IMR-90 (cell line): Measurements from ENCODE around the gene OR8G5. TPM values are rescaled to one million over a fixed set of nuclear protein-coding genes. Genes with fewer than 3 reads are reported as not detected.
A peak's percentile ranks its signal among the peaks of the same experiment; 100 is the strongest.

Source experiments
- ATAC-seq: fragments of 200-7000 bp; cut with Tn5 transposase; 2 replicates; pipeline ENCODE4 v1.9.1; 2020; ENCODE audit warnings: low read depth, mild to moderate bottlenecking, moderate library complexity
- BruUV-seq: library from RNA; stranded (reverse); fragments of 400-500 nt; replicated peaks from 2 replicates; lab custom pipeline; 2021; lab: Mats Ljungman, UMichigan
- CTCF ChIA-PET: fragments of 300-600 bp; formaldehyde crosslinking; extraction: SDS; loops from one replicate; lab custom pipeline; 2021; ENCODE audit warnings: antibody characterized with exemption; lab: Yijun Ruan, JAX
- POLR2A ChIA-PET: fragments of 300-600 bp; sonication (Branson Sonifier 250); formaldehyde crosslinking; loops from one replicate; lab custom pipeline; 2022; ENCODE audit warnings: antibody characterized with exemption; ENCODE audit not compliant: unreplicated experiment; lab: Charles Lee
- DNase-seq: peaks from one replicate; pipeline ENCODE4 v3.0.0; 2013
- H2AFZ ChIP-seq: replicated peaks from 2 replicates; pipeline ENCODE3; 2013; ENCODE audit warnings: low read length, mild to moderate bottlenecking; ENCODE audit not compliant: poor library complexity
- H2AK5ac ChIP-seq: 2 replicates; pipeline ENCODE4 v1.6.1; 2013; ENCODE audit warnings: low read depth, low read length, inconsistent platforms
- H2AK9ac ChIP-seq: replicated peaks from 2 replicates; pipeline ENCODE3; 2013; ENCODE audit warnings: mild to moderate bottlenecking, low read depth, low read length, moderate library complexity; ENCODE audit not compliant: poor library complexity
- H2BK120ac ChIP-seq: 2 replicates; pipeline ENCODE4 v1.6.1; 2013; ENCODE audit warnings: low read depth, low read length, inconsistent platforms
- H2BK15ac ChIP-seq: 3 replicates; pipeline ENCODE4 v1.6.1; 2013; ENCODE audit warnings: low read depth, low read length, inconsistent platforms
- H2BK20ac ChIP-seq: 2 replicates; pipeline ENCODE4 v1.6.1; 2013; ENCODE audit warnings: low read depth, mild to moderate bottlenecking, inconsistent platforms, low read length, moderate library complexity
- H2BK5ac ChIP-seq: 2 replicates; pipeline ENCODE4 v1.6.1; 2013; ENCODE audit warnings: mild to moderate bottlenecking, low read depth, low read length, inconsistent platforms; ENCODE audit not compliant: poor library complexity, severe bottlenecking
- H3K14ac ChIP-seq: replicated peaks from 2 replicates; pipeline ENCODE4 v1.6.1; 2013; ENCODE audit warnings: low read depth, low read length, inconsistent platforms
- H3K18ac ChIP-seq: 2 replicates; pipeline ENCODE4 v1.6.1; 2013; ENCODE audit warnings: low read depth, low read length, control low read depth
- H3K23ac ChIP-seq: 2 replicates; pipeline ENCODE4 v1.6.1; 2013; ENCODE audit warnings: low read depth, low read length, inconsistent platforms
- H3K27ac ChIP-seq: 2 replicates; pipeline ENCODE4 v1.5.1; 2013; ENCODE audit warnings: mild to moderate bottlenecking, control low read depth, low read length; ENCODE audit not compliant: insufficient read depth
- H3K27me3 ChIP-seq: 2 replicates; pipeline ENCODE4 v1.6.1; 2013; ENCODE audit warnings: low read length; ENCODE audit not compliant: control insufficient read depth, insufficient read depth
- H3K36me3 ChIP-seq: 2 replicates; pipeline ENCODE4 v1.6.1; 2013; ENCODE audit warnings: low read length, mixed read lengths; ENCODE audit not compliant: control insufficient read depth, insufficient read depth
- H3K4ac ChIP-seq: 2 replicates; pipeline ENCODE4 v1.6.1; 2013; ENCODE audit warnings: low read depth, low read length, inconsistent platforms
- H3K4me1 ChIP-seq: 2 replicates; pipeline ENCODE4 v1.6.1; 2013; ENCODE audit warnings: low read length, mixed read lengths; ENCODE audit not compliant: control insufficient read depth, insufficient read depth
- H3K4me2 ChIP-seq: 2 replicates; pipeline ENCODE4 v1.6.1; 2013; ENCODE audit warnings: low read depth, mild to moderate bottlenecking, control low read depth, low read length, moderate library complexity
- H3K4me3 ChIP-seq: 2 replicates; pipeline ENCODE4 v1.5.1; 2013; ENCODE audit warnings: low read depth, mild to moderate bottlenecking, control low read depth, low read length, moderate library complexity; ENCODE audit not compliant: insufficient read depth
- H3K56ac ChIP-seq: 2 replicates; pipeline ENCODE4 v1.6.1; 2013; ENCODE audit warnings: low read length, inconsistent platforms; ENCODE audit not compliant: insufficient read depth; ENCODE audit errors: extremely low read depth
- H3K79me1 ChIP-seq, 2 experiments: 2 replicates each; pipeline ENCODE4 v1.6.1; 2013; ENCODE audit warnings: low read length in 2 of 2, inconsistent platforms in 1 of 2, low read depth in 1 of 2
- H3K9ac ChIP-seq: 2 replicates; pipeline ENCODE4 v1.6.1; 2013; ENCODE audit warnings: low read depth, low read length, control low read depth
- H3K9me1 ChIP-seq: 2 replicates; pipeline ENCODE4 v1.6.1; 2013; ENCODE audit warnings: low read length, inconsistent platforms; ENCODE audit not compliant: insufficient read depth
- H3K9me3 ChIP-seq: 2 replicates; pipeline ENCODE4 v1.6.1; 2013; ENCODE audit warnings: low read length; ENCODE audit not compliant: control insufficient read depth, insufficient read depth
- H4K20me1 ChIP-seq: 2 replicates; pipeline ENCODE4 v1.6.1; 2013; ENCODE audit warnings: low read length, inconsistent platforms; ENCODE audit not compliant: insufficient read depth
- H4K5ac ChIP-seq: 2 replicates; pipeline ENCODE4 v1.6.1; 2013; ENCODE audit warnings: mild to moderate bottlenecking, low read depth, low read length, control low read depth
- H4K8ac ChIP-seq, 2 experiments: 2 replicates each; pipeline ENCODE4 v1.6.1; 2013; ENCODE audit warnings: low read depth in 2 of 2, low read length in 2 of 2, control low read depth in 1 of 2, inconsistent platforms in 1 of 2
- H4K91ac ChIP-seq: 2 replicates; pipeline ENCODE4 v1.6.1; 2013; ENCODE audit warnings: low read depth, low read length, inconsistent platforms; ENCODE audit not compliant: insufficient read depth
- BHLHE40 ChIP-seq: fragments of 150-350 bp; IDR thresholded peaks from 2 replicates; pipeline ENCODE4 v1.6.1; 2016; ENCODE audit warnings: mild to moderate bottlenecking, low read depth, low read length
- CEBPB ChIP-seq: IDR thresholded peaks from 2 replicates; pipeline ENCODE4 v1.6.1; 2012; ENCODE audit warnings: low read depth, low read length, improper control_type of control experiment
- CHD1 ChIP-seq: IDR thresholded peaks from 2 replicates; pipeline ENCODE4 v1.6.1; 2012; ENCODE audit warnings: low read depth, low read length, improper control_type of control experiment
- ELK1 ChIP-seq: fragments of 150-350 bp; IDR thresholded peaks from 2 replicates; pipeline ENCODE4 v1.6.1; 2016; ENCODE audit warnings: low read depth, mild to moderate bottlenecking, low read length, moderate library complexity, borderline replicate concordance
- RCOR1 ChIP-seq: IDR thresholded peaks from 2 replicates; pipeline ENCODE4 v1.6.1; 2012; ENCODE audit warnings: mild to moderate bottlenecking, low read length, improper control_type of control experiment; ENCODE audit not compliant: insufficient replicate concordance
- SMC3 ChIP-seq: fragments of 150-350 bp; IDR thresholded peaks from 2 replicates; pipeline ENCODE4 v1.6.1; 2016; ENCODE audit warnings: low read depth, mild to moderate bottlenecking, antibody characterized with exemption, low read length, moderate library complexity
- WGBS, 2 experiments: methylation state at CpG; one replicate each; pipeline versions ENCODE4 v1.1.5 to v1.1.7; 2013; ENCODE audit warnings: missing lambda C conversion rate in 2 of 2; ENCODE audit not compliant: insufficient read length in 1 of 2; ENCODE audit errors: extremely low coverage in 2 of 2; 5-methylcytosine and 5-hydroxymethylcytosine counted together
- dilution Hi-C: fragments of 300-500 bp; cut with HindIII; formaldehyde crosslinking; loops from one replicate; pipeline ENCODE4 v1.14.3; 2018; ENCODE audit warnings: low sequenced_read_pairs; ENCODE audit not compliant: unreplicated experiment
- in situ Hi-C: fragments of 300-500 bp; cut with MboI; formaldehyde crosslinking; loops from 3 replicates; pipeline ENCODE4 v1.14.3; 2019; ENCODE audit warnings: low sequenced_read_pairs, inconsistent platforms, mixed read lengths
- intact Hi-C: fragments of 100-400 bp; cut with micrococcal nuclease; formaldehyde crosslinking; loops from 2 replicates; pipeline ENCODE4 v1.10.0; 2022
- polyA plus RNA-seq, 3 experiments: library from polyadenylated mRNA; depleted of rRNA; stranded (reverse); fragments of >200 nt; gene quantifications; 2 replicates each; pipeline ENCODE4 v1.2.3, GENCODE V29; 2012; ENCODE audit warnings: low replicate concordance in 1 of 3
- total RNA-seq: library from RNA; depleted of rRNA; stranded (reverse); fragments of >200 nt; gene quantifications from 2 replicates; pipeline ENCODE4 v1.2.3, GENCODE V29; 2012

The OR8G5 gene
- total and polyA plus RNA-seq, 2 of the 4 experiments (the other 2 are of a cell fraction): not detected

- no peak overlapping the region for H3K27ac ChIP-seq
- peak overlapping the region; percentile 17; the same call in 1 of the 2 replicates for H3K14ac ChIP-seq
- H3K18ac ChIP-seq: peak overlapping the region; percentile 67; the same call in 1 of the 2 replicates
- H3K9me1 ChIP-seq: peaks cover 7% of the 10 kb centered on the region; the same call in 1 of the 2 replicates
- in situ Hi-C loops (no loop called here), dilution Hi-C loops (no loop called here), intact Hi-C loops (no loop called here)
- no peak overlapping the region for H3K23ac ChIP-seq
- no peaks in the 10 kb centered on the region for H3K27me3 ChIP-seq
- ATAC-seq (0 out of 2 replicates have a peak, but pooled peaks have one; percentile 27), DNase-seq (peak; percentile 35)
- H3K4me2 ChIP-seq: no peak overlapping the region
- no peak for TF ChIP-seq RCOR1
- TF ChIP-seq ELK1: no peak
- TF ChIP-seq CHD1: no peak
- no peak for TF ChIP-seq CEBPB
- TF ChIP-seq BHLHE40: no peak
- no peak for TF ChIP-seq SMC3
- CTCF ChIA-PET: interaction anchor here (0.6 to 1.3 kb wide), 2 partner anchors 124 to 127 kb away, joined by 3 to 8 read pairs; no protein-coding TSS in a partner anchor
- H2AFZ ChIP-seq: no peak overlapping the region
- peak overlapping the region; percentile 10 for H2BK5ac ChIP-seq
- peak overlapping the region; percentile 85; the same call in 1 of the 2 replicates for H3K4ac ChIP-seq
- H3K9me3 ChIP-seq: no peaks in the 10 kb centered on the region
- H3K36me3 ChIP-seq: no peaks in the 10 kb centered on the region
- no peak overlapping the region for H3K9ac ChIP-seq
- H3K79me1 ChIP-seq: no peaks in the 10 kb centered on the region
- no peak overlapping the region for H3K4me3 ChIP-seq
- H3K56ac ChIP-seq: no peak overlapping the region
- no peak overlapping the region for H2AK9ac ChIP-seq
- POLR2A ChIA-PET: interaction anchor here (0.6 kb wide), 1 partner anchor 26 kb away, joined by 3 read pairs; no protein-coding TSS in a partner anchor
- H4K91ac ChIP-seq: 0 out of 2 replicates have a peak overlapping the region, but pooled peaks have one; percentile 55
- no TSS peak for BruUV-seq
- WGBS, 2 experiments: no CpG with 5 or more reads among the region's 2 CpGs
- peak overlapping the region in 1 of 2 experiments; percentile 51; a peak in 1 of 4 replicates for H4K8ac ChIP-seq
- H2AK5ac ChIP-seq: 0 out of 2 replicates have a peak overlapping the region, but pooled peaks have one; percentile 23
- peaks cover 3% of the 10 kb centered on the region for H3K4me1 ChIP-seq
- H2BK15ac ChIP-seq: no peak overlapping the region
- peak overlapping the region; percentile 78; the same call in 1 of the 2 replicates for H2BK20ac ChIP-seq
- peak overlapping the region; percentile 76; the same call in 1 of the 2 replicates for H2BK120ac ChIP-seq
- no peak overlapping the region; the same call in 1 of the 2 replicates for H4K5ac ChIP-seq
- H4K20me1 ChIP-seq: no peaks in the 10 kb centered on the region
Measured at GRCh38 chr11:124278261-124278660, 22.1 kb downstream of the OR8G5 start.
